HTERT RPE-1 (cell line): ENCODE data around the gene RPL41.
"Not testable (repeated sequence)": the region's sequence is repeated elsewhere in the genome, so short reads cannot be mapped to it uniquely, and the experiment has no call there.

ENCODE experiments used
- in situ Hi-C: fragments of 300-500 bp; cut with MboI; formaldehyde crosslinking; loops from 4 replicates; pipeline ENCODE4 v1.14.3; 2020; ENCODE audit warnings: low sequenced_read_pairs

Gene RPL41

DNA sequence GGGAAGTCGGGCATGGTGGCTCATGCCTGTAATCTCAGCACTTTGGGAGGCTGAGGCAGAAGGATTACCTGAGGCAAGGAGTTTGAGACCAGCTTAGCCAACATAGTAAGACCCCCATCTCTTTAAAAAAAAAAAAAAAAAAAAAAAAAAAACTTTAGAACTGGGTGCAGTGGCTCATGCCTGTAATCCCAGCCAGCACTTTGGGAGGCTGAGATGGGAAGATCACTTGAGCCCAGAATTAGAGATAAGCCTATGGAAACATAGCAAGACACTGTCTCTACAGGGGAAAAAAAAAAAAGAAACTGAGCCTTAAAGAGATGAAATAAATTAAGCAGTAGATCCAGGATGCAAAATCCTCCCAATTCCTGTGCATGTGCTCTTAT, 13.8 kb upstream of the RPL41 start:
- in situ Hi-C loops, result no loop called here

- in situ Hi-C loops, result no loop called here
Measured at GRCh38 chr12:56103066-56103711, 13.2 kb upstream of the RPL41 start.

GRCh38 chr12:56103823-56104108, 12.7 kb upstream of the RPL41 start:
- in situ Hi-C loops, result no loop called here

DNA sequence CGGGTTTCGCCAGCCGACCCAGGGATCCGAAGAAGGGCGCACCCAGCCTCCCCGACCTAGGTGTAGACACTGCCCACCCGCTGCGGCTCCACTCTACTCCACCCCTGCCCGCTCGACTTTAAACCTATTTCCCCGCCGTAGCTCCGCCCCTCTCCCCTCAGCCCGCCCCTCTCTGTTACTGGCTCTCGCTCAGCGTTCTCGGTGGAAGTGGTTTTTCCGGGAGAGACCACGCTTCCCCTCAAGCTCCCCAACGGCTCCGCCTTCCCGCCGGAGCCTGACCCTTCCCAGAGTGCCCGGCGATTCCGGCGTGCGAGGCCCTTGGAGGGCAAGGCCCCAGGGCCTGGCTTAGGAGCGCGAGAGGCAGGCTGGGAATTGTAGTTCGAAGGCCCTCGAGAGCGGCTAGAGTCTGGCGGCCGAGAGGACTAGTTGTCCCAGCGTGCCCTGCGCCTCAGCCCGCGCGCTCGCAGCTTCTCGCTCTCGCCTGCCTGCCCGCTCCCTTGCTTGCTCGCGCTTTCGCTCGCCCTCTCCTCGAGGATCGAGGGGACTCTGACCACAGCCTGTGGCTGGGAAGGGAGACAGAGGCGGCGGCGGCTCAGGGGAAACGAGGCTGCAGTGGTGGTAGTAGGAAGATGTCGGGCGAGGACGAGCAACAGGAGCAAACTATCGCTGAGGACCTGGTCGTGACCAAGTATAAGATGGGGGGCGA, 12.2 kb upstream of the RPL41 start, which contains the start of gene PA2G4:
Gene PA2G4 (plus strand): TSS at position 451 of the 706 bp plus-strand sequence. CDS start 179 bp downstream, at position 630.
- in situ Hi-C loops, result no loop called here

- in situ Hi-C loops, result no loop called here
Measured at GRCh38 chr12:56104815-56105608, 11.4 kb upstream of the RPL41 start.

DNA sequence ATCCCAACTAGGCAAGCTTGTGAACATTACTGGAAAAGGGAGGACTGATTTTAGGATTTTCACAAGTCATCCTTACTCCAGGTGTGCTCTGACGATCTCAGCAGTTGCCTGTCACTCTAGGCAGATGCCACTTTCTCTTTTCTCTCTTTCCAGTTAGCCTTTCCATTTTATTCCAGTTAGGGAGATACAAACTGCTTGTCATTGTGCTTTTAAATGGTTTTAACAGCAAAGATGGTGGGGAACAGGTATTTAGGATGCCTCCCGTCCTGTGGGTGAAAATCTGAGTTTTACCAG, 10.9 kb upstream of the RPL41 start:
- in situ Hi-C loops, result no loop called here

DNA sequence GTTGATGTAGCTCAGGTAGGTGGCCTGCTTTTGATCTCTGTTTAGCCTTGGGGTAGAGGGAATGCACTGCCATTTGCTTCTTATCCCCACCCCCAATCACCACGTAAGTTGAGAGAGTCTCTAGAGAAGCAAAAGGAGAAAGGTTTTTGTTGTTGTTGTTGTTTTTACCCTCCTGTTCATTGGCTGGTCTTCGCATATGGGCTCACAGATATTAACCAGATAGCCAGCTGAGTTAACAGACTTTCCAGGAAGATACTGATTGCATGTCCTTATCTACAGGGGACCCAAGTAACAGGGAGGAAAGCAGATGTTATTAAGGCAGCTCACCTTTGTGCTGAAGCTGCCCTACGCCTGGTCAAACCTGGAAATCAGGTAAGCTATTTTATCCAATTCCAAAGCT, 9.2 kb upstream of the RPL41 start:
- in situ Hi-C loops, result no loop called here

GRCh38 chr12:56110571-56110970, 5.9 kb upstream of the RPL41 start:
- in situ Hi-C loops, result no loop called here

DNA sequence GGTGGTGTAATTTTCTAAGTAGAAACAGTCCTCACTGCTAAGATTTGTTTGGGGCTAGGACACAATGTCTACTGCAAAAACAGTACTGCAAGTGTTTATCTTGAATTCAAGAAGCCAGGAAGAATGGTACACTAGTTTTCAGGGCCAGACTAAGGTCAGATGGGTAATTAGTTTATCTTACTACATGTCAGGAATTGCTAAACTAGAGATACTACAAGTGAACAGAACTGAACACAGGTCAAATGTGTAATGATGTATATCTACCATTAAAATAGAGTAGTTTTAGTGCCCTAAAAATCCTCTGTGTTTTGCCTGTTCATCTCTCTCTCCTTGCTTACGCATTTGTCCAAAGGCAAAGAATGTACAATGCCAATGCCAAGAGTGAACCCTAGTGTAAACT, 2.3 kb upstream of the RPL41 start:
- in situ Hi-C loops, result no loop called here

DNA sequence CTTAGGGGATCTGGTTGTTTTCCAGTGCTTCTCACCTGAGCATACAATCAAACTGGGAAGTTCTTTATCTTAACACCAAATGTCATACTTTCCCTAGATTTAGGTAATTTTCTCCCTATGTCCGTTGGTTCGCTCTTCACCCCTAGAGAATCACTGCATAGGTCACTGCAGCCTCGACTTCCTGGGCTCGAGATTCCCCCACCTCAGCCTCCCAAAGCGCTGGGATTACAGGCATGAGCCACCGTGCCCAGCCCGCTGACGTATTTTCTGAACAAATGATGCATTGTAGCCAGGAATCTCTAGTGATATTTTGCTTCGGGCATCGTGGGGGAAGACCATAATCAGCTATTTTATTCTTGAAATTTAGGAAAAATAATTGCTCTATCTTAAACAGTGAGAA, 1.1 kb upstream of the RPL41 start:
- in situ Hi-C loops, result no loop called here

- in situ Hi-C loops, result not testable (repeated sequence)
Measured at GRCh38 chr12:56117082-56117706, 761 bp downstream of the RPL41 start.

DNA sequence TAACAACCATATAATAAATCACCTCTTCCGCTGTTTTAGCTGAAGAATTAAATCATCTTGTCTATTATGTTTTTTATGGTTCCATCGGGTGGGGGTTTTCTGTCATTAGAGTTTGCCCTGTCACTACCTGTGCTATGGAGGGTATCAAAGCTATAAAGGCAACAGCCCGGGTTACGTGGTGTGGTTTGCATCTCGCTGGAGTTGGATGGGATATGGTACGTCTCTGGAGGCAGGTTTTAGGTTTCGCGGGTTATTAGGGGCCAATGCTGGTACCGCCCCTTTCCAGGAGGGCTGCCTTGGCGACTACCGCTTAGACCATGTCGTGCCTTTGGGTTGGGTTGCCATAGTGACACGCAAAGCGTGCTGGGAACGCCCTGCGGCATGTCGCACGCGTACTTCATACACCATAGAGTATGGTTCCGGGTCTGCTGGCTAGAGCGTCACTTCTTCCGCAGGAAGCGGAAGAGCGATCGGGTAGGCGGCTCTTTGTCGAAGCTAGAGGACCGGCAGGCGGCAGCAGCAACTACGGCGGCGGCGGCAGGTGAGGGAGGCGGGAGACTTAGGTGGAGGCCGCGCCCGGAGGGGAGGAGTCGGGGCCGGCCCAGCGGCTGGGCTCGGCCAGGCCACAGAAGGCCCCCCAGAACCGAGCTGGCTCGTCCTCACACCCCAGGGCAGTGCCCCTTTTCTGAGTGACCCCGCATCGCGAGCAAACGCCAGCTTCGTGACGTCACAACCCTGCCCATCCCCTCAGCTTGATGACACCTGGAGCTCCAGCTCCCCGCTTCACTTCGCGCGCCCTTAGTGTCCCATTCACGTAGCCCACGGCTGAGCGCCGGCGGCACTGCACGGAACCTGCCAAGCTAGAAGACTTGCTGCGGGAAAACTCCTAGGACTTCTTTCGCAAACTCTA, 1.6 kb downstream of the RPL41 start, which contains the start of gene ZC3H10:
Gene ZC3H10 (plus strand): TSS at position 489 of the 910 bp plus-strand sequence. CDS start 2,297 bp downstream, outside the sequence.
- in situ Hi-C loops, result no loop called here

DNA sequence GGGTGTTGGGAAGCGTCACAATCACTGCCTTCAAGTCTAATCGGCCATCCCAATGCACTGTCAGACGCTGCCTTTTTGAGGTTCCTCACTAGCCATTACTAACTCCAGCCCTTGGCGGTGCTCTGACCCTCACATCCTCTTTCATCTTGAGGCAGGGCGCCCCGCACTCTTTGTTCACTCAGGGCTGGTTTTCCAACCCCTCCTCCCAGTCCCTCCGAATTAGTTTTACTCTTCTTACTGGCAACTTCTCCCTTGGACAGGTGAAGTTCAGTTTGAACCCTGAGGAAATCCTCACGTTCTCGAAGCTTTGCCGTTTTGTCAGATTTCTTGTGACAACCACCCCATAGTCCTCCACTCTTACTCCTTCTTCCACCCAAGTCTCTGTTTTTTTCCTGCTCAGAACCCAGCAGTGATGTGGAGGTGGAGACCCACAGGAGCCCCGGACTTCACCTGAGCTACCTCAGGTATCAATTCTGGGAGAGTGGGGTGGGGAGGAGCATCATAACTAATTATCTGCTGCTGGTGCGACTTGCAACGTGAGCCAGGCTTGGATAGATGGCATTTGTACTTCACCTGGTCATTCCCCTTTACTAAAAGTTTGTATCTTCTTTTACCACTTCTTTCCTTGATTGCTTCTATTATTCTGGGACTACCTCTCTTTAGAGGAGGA, 2.4 kb downstream of the RPL41 start:
- in situ Hi-C loops, result no loop called here

DNA sequence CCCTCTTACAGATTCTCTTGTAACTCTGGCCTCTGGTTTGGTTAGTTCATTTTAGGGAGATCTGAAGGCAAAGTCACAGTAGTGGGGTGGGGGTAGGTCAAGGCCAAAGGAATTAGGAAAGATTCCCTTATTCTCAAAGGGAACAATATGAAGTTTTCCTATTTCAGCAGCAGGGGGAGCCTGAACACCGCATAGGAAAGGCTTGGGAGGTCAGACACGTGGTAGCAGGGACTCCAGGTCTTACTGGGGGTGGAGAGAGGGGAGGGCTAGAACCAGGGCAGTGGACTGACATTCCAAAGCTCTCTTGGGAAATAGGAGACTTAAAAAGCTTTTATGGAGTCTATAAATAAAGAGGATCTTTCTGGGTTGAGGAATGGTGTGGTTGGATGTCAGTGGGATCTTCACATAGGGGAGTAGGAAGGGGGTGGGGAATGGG, 2.9 kb downstream of the RPL41 start:
- in situ Hi-C loops, result no loop called here

DNA sequence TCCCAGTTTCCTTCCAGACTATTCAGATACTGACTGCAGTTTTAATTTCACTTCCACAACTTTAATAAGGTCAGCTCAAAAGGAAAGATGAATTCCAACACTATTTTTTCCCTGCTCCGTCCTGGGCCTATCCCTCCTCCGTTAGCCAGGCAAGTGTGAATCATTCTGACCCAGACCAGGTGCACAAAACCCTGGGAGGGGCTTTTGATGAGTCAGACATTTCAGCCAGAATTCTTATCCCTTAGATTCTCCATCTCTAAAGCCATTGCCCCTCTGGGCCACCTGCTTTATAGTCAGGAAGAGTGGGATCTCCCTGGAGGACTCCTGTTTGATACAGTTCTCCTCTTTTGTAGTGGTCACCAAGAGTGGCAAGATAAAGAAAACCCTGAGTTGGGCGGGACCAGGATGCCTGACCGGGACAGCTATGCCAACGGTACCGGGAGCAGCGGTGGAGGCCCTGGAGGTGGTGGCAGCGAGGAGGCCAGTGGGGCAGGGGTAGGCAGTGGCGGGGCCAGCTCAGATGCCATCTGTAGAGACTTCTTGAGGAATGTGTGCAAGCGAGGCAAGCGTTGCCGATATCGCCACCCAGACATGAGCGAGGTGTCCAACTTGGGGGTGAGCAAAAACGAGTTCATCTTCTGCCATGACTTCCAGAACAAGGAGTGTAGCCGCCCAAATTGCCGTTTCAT, 3.9 kb downstream of the RPL41 start:
- in situ Hi-C loops, result no loop called here

GRCh38 chr12:56121204-56121870, 4.9 kb downstream of the RPL41 start:
- in situ Hi-C loops, result no loop called here

- in situ Hi-C loops, result no loop called here
Measured at GRCh38 chr12:56122637-56123036, 6.2 kb downstream of the RPL41 start.

DNA sequence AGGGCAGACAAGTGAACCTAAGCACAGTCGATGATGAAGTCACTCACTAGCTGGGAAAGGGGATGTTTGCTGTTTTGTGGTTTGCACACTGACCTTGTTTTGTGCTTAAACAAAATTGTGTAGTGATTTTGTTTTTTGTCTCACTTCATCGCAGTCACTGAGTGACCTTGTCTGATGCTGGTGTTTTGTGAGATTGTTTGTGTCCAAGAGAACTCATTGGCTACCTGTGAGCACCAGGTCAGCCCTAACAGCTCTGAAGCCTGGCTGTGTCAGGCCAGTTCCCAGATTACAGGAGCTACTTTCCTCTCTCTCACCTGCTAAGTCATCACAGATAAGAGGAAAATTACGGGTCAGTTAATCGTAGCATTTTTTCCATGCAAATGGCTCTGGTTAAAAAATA, 7.7 kb downstream of the RPL41 start:
- in situ Hi-C loops, result no loop called here

GRCh38 chr12:56126732-56127239, 10.4 kb downstream of the RPL41 start:
- in situ Hi-C loops, result no loop called here
